HepG2 (cell line): ENCODE measurements around the gene TWNK. TPM values are rescaled to one million over a fixed set of nuclear protein-coding genes. Genes with fewer than 3 reads are reported as not detected.

Experiments
- AFF4 ChIP-seq: sonication (generic); formaldehyde crosslinking; IDR thresholded peaks from 2 replicates; pipeline ENCODE4 v1.4.0; 2020; ENCODE audit warnings: missing genetic modification reagents
- AHDC1 ChIP-seq: sonication (generic); formaldehyde crosslinking; IDR thresholded peaks from 2 replicates; pipeline ENCODE4 v1.5.1; 2020; ENCODE audit warnings: mild to moderate bottlenecking, missing genetic modification reagents, borderline replicate concordance
- IKZF1 ChIP-seq: fragments of 450-650 bp; IDR thresholded peaks from 2 replicates; pipeline ENCODE4 v1.7.1; 2016
- MNT ChIP-seq: fragments of 450-650 bp; IDR thresholded peaks from 2 replicates; pipeline ENCODE4 v1.6.1; 2016
- NAIF1 ChIP-seq: sonication (generic); formaldehyde crosslinking; IDR thresholded peaks from 2 replicates; pipeline ENCODE4 v1.5.0; 2020; ENCODE audit warnings: mild to moderate bottlenecking, missing genetic modification reagents, borderline replicate concordance
- POGZ ChIP-seq: sonication (generic); formaldehyde crosslinking; IDR thresholded peaks from 2 replicates; pipeline ENCODE4 v1.4.0; 2020; ENCODE audit warnings: mild to moderate bottlenecking, missing genetic modification reagents
- POLR2G ChIP-seq: fragments of 200-400 bp; formaldehyde crosslinking; IDR thresholded peaks from 2 replicates; pipeline ENCODE4 v1.6.1; 2018; ENCODE audit warnings: mild to moderate bottlenecking, low read depth, low read length, moderate library complexity
- RARA ChIP-seq: IDR thresholded peaks from 2 replicates; pipeline ENCODE4 v1.6.1; 2016; ENCODE audit warnings: missing genetic modification reagents, missing compliant biosample characterization
- SMARCE1 ChIP-seq: fragments of 450-650 bp; IDR thresholded peaks from 2 replicates; pipeline ENCODE4 v1.6.1; 2017; ENCODE audit warnings: borderline replicate concordance
- ZBTB7A ChIP-seq: sonication (generic); formaldehyde crosslinking; IDR thresholded peaks from 2 replicates; pipeline ENCODE4 v1.8.0; 2022; ENCODE audit warnings: mild to moderate bottlenecking, missing genetic modification reagents
- ZFY ChIP-seq: sonication (generic); formaldehyde crosslinking; IDR thresholded peaks from 2 replicates; pipeline ENCODE4 v1.4.0; 2020; ENCODE audit warnings: missing genetic modification reagents
- ZNF326 ChIP-seq: sonication (generic); formaldehyde crosslinking; IDR thresholded peaks from 2 replicates; pipeline ENCODE4 v1.4.0; 2020; ENCODE audit warnings: missing genetic modification reagents, borderline replicate concordance
- ZNF44 ChIP-seq: sonication (generic); formaldehyde crosslinking; IDR thresholded peaks from 2 replicates; pipeline ENCODE4 v1.5.1; 2020; ENCODE audit warnings: mild to moderate bottlenecking, missing genetic modification reagents
- ZNF451 ChIP-seq: sonication (generic); formaldehyde crosslinking; IDR thresholded peaks from 2 replicates; pipeline ENCODE4 v1.5.0; 2020; ENCODE audit warnings: mild to moderate bottlenecking, missing genetic modification reagents
- ZNF619 ChIP-seq: sonication (generic); formaldehyde crosslinking; IDR thresholded peaks from 2 replicates; pipeline ENCODE4 v1.4.0; 2020; ENCODE audit warnings: mild to moderate bottlenecking, missing genetic modification reagents
- ZNF710 ChIP-seq: sonication (generic); formaldehyde crosslinking; IDR thresholded peaks from 2 replicates; pipeline ENCODE4 v1.5.0; 2020; ENCODE audit warnings: mild to moderate bottlenecking, missing genetic modification reagents, borderline replicate concordance
- polyA plus RNA-seq, 8 experiments: library from polyadenylated mRNA; depleted of rRNA in 3 of 8; stranded (reverse) in 7 of 8; unstranded in 1 of 8; fragments of >200 nt; fragmentation: Illumina TruSeq in 4 of 8; extraction: Trizol in 4 of 8; gene quantifications; 2 replicates each; pipeline versions ENCODE4 v1.2.1 to v1.2.3, GENCODE V29; 2011 to 2016; ENCODE audit warnings: low read depth in 4 of 8, missing spikeins in 1 of 8, mixed read lengths in 1 of 8; ENCODE audit not compliant: insufficient read depth in 1 of 8
- total RNA-seq, 5 experiments: library from RNA; depleted of rRNA; stranded (reverse); fragments of >200 nt; fragmentation: Illumina TruSeq; extraction: Trizol; gene quantifications; 2 replicates each; pipeline ENCODE4 v1.2.3, GENCODE V29; 2016; ENCODE audit warnings: low read depth in 1 of 5

Gene TWNK
- total and polyA plus RNA-seq, 2 of the 13 experiments (the other 11 are each of a cell fraction or from before 2014, with no cell fraction given), result 10.7 to 16.5 TPM

DNA sequence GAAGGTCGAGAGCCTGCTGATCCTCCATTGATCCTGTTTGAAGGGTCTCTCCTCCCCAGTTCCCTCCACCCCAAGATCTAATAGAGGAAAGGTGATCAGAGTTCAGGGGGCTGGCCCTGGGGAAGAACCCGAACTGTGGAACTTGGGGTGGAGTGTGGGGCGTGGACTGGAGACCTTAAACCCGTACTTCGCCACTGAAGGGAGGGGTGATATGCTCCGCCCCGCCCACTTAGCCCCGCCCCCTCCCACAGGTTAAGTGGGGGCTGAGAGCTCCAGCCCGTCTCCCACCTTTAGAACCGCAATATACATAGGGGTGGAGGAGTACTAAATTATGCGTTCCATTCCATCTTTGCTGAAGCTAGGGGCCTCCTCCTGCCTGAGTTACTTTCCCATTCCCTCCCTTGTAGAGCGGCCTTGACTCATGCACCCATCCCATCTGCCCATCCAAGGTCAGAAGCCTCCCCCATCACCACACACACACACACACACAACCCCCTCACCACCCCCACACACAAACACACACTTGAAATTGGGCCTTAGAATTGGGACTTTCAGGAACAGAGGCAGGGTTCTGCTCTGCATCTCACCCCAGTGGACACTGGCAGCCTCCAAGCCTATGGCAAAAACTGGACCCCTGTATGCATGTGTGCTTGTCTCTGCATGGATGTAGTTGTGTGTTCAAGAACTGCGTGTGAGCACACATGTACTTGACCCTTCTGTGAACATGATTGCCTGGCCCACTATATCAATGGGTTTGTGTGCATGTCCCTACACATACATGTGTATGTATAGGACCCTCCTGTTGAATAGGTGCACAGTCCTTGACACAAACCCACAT lies 17.0 kb upstream of the TWNK start (continued):
- TF ChIP-seq AHDC1, result no peak
- TF ChIP-seq AFF4, result no peak
- no peak for TF ChIP-seq MNT
- peak; percentile 23; the same call in 1 of the 2 replicates for TF ChIP-seq POGZ
- TF ChIP-seq NAIF1 (CRISPR knock-in tag), result no peak; the same call in 1 of the 2 replicates
- peak; percentile 81 for TF ChIP-seq ZNF710 (CRISPR knock-in tag)
- TF ChIP-seq RARA (CRISPR knock-in tag), result peak; percentile 51; the same call in 1 of the 2 replicates
- no peak for TF ChIP-seq ZNF326 (CRISPR knock-in tag)
- TF ChIP-seq POLR2G, result peak; percentile 82
- TF ChIP-seq ZNF619 (CRISPR knock-in tag), result peak; percentile 92
- no peak for TF ChIP-seq IKZF1
- no peak for TF ChIP-seq ZNF44 (CRISPR knock-in tag)
- no peak for TF ChIP-seq SMARCE1
- no peak for TF ChIP-seq ZNF451
- TF ChIP-seq ZBTB7A (CRISPR knock-in tag), result 0 out of 2 replicates have a peak, but pooled peaks have one; percentile 41
- no peak; the same call in 1 of the 2 replicates for TF ChIP-seq ZFY (CRISPR knock-in tag)
